AG20443 (cell line): ENCODE data around the gene CNNM4.

Source experiments
- DNase-seq: peaks from one replicate; pipeline ENCODE4 v3.0.0; 2012; ENCODE audit warnings: low spot score, mixed read lengths

Gene CNNM4

GRCh38 chr2:96759548-96759947, 1.2 kb upstream of the CNNM4 start:
- DNase-seq = no peak

GRCh38 chr2:96760986-96761832, 507 bp downstream of the CNNM4 start:
- DNase-seq = peak; percentile 36

DNA sequence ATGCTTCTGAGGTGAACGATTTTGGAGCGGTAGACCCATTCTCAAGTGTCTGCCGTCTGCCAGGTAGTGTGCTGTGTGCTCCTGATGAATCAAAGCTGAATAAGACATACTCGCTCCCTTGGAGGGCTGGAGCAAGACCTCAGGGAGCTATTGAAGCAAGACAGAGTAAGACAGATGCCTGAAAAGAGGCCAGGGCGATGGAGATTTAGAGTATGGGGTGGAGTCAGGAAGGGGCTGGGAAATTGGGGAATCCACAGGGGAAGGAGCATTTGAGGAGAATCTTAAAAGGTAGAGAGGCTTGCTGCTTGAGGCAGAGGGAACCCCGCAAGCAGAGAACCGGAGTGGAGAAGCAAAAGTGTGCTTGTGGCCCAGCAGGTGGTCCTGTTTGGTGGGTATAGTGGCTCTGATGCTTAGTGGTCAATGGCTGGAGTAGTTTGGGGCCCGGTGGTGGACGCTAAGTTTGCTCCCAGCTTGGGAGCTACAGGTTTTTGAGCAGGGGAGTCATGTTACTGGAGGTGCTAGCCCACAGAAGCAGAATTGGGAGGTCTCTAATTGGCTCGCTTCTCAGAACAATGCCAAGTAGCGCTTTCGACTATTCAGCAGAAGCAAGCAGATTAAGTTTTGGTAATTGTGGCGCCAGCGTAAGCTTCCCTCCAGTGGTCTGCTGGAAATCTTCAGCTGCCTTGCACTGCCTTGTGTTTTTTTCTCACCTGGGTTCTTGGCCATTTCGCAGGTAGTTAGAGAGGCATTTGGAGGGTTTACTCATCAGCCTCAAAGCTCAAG, 2.0 kb downstream of the CNNM4 start:
- no peak for DNase-seq

- DNase-seq = peak; percentile 39
These were observed 3.0 kb downstream of the CNNM4 start for GRCh38 chr2:96763511-96764252.

DNA sequence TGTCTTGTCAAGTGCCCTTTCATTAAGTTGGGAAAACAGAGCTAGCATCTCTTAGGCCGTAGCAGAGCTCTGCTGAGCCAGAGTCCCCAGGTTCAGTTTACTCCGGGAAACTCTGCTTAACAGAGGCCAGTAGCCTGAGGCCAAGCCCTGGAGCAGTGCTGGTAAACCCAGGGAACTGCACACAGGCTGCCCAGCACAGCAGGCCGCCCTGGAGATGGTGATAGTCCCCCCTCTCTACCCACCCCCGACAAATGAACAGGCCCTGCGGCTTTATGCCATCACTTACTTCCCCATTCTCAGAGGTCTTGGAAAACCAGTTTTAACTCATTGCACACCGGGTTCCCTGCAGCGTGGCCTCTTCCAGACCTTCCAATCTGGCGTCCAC, 3.5 kb downstream of the CNNM4 start:
- DNase-seq = peak; percentile 40

- DNase-seq = no peak
These were observed 6.6 kb downstream of the CNNM4 start for GRCh38 chr2:96767135-96767871.

- no peak for DNase-seq
These were observed 7.4 kb downstream of the CNNM4 start for GRCh38 chr2:96768083-96768561.

GRCh38 chr2:96769814-96770213, 9.1 kb downstream of the CNNM4 start:
- DNase-seq = peak; percentile 38

GRCh38 chr2:96770442-96771202, 9.9 kb downstream of the CNNM4 start:
- no peak for DNase-seq

- no peak for DNase-seq
These were observed 11.3 kb downstream of the CNNM4 start for GRCh38 chr2:96771796-96772618.

DNA sequence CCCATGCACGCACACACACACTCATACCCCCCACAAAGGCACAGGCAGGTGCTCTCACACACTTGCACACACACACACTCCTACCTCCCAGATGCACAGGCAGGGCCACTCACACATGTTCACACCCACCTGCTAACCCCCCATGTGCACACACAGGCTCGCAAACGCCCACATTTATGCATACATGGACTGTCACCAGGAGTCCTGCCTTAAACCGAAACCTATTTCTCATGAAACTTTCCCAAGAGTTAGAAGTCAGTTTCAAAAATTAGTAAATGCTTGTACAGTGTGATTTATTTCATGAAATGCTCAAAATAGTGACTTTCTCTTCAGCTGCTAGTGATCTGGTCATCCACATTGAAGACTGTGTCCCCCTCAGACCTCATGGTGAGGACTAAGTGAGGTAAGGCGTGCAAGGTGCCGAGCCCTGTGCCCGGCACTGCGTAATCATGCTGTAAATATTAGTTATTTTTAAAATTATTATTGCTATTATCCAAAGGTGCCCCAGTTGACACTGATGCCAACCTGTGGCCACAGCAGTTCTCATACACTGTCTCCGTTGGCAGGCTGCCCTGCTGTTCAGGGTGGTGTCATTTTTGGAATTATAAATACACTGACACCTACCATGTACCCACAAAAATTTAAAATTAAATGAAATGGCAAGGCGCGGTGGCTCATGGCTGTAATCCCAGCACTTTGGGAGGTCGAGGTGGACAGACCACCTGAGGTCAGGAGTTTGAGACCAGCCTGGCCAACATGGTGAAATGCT, 12.4 kb downstream of the CNNM4 start:
- DNase-seq = no peak

- no peak for DNase-seq
These were observed 13.2 kb downstream of the CNNM4 start for GRCh38 chr2:96773922-96774321.

DNA sequence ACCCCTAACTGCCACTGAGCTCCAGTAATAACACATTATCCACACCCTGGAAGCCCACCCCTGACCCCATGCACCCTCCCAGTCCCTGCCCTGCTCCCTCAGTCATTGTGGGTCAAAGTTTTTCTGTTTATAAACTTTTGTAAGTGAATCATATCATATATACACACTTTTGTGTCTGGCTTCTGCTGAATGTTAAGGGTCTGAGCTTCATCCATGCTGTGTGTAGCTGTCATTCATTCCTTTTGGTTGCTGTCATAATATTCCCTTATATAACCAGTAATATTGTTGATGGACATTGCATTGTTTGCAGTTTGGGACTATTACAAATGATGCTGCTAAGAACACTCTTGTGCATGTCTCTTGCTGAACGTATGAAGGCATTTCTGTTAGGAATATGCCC, 14.5 kb downstream of the CNNM4 start:
- no peak for DNase-seq

DNA sequence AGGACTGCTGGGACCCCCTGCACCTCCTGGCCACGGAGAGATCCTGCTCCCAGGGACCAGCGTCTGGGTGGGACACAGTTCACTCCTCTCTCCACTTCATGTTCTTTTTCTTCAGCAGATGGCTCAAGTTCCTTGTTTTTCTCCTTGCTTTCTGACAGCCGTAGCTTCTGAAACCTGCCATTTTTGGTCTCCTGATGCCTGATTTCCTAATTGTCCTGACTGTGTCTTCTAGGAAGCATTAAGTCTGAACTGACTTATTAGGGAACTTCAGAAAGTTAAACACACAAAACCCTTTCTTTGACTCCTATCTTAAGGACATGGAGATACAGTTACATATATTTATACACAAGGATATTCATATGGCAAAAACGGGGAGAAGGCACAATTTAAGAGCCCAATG, 22.7 kb downstream of the CNNM4 start:
- no peak for DNase-seq

DNA sequence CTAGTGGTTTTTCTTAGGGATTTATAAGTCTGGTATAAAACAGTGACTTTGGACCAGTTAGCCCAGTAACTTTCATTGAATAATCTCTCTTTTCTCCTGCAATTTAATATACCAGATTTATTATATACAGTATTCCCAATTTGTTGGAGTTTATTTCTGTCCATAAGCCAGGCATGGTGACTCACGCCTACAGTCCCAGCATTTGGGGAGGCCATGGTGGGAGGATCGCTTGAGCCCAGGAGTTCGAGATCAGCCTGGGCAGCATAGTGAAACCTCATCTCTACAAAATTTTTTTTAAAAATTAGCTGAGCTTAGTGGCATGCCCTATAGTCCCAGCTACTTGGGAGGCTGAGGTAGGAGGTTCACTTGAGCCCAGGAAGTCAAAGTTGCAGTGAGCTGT, 26.7 kb downstream of the CNNM4 start:
- DNase-seq = no peak

GRCh38 chr2:96788442-96789244, 27.9 kb downstream of the CNNM4 start:
- no peak for DNase-seq

DNA sequence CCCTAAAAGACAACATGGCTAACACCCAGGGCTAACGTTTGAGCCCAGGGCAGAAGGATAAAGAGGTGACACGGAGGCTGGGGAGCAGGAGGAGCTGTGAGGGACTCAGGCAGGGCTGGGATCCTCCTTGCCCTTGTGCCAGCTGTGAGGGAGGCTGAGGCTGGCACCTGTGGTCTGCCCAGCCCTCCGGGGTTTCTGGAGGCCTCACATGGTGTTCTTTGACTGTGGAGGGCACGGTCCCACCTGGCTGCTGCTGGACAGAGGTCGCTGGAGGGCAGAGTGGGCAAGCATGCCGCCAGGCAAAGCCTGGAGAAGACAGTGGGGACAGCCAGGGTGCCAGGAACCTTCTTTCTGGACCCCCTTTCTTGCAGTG, 28.5 kb downstream of the CNNM4 start:
- DNase-seq = no peak
